NCI-H1417 treated with DMSO at 0.1 percent for 48 hours (cell line): Measurements from ENCODE around the gene RCVRN.

ENCODE experiments used
- DNase-seq: peaks from one replicate; lab custom pipeline; 2025; lab: John Stamatoyannopoulos, UW

Gene RCVRN

DNA sequence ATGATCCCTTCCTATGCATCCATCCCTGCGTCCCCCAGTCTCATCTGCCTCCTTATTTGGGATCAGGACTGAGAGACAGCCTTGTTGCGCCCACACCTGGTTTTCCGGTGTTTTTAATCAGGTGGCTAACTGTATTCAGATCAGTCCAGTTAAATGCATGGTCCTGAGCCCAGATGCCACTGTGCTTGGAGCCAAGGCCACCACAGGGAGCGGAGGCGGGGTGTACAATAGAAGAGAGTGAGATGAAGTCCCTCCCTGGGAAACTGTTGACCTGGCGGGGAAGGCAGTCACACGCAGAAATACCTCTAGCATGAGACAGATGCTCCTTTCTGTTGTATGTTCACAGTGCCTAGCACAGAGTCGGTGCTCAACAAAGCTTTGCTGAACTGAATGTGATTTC is 6.3 kb downstream of the RCVRN start:
- DNase-seq: no peak

GRCh38 chr17:9897372-9897968 is 7.6 kb downstream of the RCVRN start:
- no peak for DNase-seq

GRCh38 chr17:9895923-9896322 is 9.1 kb downstream of the RCVRN start:
- DNase-seq: no peak

DNA sequence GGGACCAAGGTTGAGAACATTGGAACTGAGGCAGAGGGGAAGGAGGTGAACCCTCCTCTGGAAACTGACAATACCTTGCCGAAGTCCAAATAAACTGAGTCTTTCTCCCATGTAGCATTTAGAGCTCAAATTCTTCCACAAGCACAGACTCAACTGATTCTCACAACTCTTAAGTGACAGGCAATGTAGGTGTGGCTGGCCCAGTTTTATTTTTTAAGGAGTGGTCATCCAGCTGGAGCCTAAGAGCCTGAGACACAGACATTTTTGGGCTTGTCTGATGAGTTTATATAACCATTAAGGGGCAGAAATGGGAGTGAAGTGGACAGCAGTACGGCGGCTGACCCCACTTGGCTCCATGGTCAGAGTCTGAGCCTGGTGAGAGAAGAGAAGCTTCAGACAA is 10.8 kb downstream of the RCVRN start:
- DNase-seq: no peak

DNA sequence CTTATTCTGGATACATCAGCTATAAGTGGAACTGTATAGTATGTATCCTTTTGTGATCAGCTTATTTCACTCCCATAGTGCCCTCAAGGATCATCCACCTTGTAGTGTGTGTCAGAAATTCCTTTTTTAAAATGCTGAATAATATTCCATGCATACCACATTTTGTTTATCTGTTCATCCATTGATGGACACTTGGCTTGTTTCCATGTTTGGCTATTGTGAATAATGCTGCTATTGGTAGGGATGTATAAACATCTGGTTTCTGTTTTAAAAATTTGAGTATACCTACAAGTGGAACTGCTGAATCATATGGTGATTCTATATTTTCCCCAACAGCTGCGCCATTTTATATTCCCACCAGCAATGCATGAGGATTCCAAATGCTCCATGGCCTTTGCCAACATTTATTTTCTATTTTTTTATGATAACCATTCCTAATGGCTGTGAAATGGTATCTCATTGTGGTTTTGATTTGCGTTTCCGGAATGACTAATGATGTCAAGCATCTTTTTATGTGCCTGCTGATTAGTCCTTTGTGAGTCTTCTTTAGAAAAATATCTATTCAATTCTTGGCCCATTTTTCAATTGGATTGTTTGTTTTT is 11.6 kb downstream of the RCVRN start:
- no peak for DNase-seq

GRCh38 chr17:9890124-9890523 is 14.9 kb downstream of the RCVRN start:
- DNase-seq: no peak

DNA sequence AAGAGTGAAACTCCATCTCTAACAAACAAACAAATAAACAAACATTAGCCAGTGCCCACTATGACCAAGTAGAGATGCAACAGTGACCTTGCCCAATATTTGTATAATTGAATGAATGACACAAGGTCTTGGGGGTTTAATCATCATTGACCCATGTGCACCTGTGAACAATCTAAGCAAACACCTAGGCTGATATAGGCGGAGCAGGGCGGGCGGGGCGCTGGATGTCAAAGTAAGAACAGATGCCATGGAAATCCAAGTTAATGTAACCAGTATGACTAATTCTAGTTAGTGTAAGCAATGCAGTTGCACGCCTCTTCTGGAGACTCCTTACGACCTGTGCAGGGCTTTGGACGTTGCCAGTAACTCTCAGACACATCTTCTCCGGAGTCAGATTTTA is 17.6 kb downstream of the RCVRN start:
- DNase-seq: no peak

DNA sequence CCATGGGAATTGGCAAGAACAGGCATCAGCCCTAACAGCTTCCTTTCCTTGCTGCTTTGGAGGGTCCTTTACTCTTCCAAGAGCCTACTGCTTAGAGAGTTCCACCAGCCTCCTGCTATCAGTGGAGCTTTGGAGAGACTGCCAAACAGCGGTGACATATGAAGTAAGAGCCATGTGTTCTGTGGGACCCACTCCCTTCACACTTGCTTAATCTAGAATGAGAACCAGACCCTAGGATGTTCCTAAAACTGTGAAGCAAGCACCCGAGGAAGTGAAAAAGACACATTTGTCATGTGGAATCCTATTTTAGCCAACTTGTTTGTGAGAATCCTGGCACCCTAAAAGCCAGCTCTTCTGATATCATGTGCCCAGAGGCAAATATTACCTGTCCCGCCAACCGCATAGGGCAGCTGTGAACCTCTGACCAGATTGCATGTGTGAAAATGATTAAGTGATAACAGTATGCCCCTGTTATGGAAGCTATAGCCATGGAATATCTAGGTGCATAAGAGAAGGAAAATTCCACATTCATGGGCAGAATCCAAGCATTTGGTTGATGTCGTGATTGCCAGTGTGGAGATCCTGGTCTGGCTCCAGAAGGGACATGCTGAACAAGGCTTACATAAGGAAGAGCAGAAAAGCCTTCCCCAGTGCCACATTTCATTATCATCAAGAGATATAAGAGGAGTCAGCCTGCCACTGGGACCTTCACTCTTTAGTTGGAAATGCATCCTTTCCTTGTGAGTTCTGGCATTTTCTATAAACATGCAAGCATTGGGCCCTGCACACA is 18.7 kb downstream of the RCVRN start:
- no peak for DNase-seq

DNA sequence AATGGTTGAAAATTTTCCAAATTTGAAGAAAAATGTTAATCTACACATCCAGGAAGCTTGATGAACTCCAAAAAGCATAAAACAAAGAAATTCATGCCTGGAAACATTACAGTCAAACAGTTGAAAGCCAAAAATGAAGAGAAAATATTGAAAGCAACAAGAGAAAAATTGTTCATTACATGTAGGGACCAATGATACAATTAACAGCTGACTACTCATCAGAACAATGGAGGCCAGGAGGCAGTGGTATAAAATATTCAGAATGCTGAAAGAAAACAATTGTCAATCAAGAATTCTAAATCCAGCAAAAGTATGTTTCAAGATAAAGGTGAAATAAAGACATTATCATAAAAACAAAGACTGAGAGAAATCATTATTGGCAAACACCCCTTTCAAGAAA is 21.6 kb downstream of the RCVRN start:
- DNase-seq: no peak

DNA sequence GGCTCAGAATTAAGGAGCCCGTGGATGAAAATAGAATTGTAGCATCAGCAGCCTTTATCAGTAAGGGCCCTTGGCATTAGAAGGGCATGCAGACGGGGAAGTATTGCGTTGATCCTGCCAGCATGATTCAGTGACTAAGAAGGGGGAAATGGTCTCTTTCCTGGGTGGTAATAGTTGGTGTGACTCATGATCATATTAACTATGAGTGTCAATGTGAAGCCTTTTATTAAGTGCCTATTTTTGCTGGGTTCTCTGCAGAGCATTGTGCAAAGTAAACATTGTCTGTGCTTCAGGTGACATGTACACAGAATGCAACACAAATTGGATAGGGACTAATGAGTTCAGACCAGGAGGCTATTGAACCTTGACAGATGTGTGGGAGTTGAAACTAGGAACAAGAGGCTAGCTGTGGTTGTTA is 24.5 kb downstream of the RCVRN start:
- DNase-seq: no peak

DNA sequence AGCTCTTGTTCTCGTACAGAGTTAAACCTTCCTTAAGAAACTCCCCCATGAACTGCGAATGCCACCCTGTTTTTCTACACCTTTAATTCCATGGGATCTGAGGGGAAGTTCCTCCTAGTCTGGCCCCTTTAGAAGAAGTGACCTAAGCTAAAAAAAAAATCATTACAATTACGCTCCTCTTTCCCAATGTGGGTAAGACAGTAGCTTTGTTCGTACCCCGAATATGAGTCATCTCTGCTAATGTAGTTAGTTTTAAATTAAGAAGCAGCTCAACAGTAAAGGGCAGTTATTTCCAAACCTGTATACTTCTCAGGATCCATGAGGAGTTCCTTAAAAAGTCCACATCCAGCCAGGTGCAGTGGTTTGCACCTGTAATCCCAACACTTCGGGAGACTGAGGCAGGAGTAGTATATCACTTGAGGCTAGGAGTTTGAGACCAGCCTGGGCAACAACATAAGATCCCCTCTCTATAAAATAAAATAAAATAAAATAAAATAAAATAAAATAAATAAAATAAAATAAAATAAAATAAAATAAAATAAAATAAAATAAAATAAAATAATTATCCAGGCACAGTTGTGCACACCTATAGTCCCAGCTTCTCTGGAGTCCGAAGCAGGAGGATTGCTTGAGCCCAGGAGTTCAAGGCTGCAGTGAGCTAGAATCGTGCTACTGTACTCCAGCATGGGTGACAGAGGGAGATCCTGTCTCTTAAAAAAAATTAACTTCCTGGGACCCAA is 26.1 kb downstream of the RCVRN start:
- no peak for DNase-seq

GRCh38 chr17:9878356-9878755 is 26.7 kb downstream of the RCVRN start:
- DNase-seq: no peak

- no peak for DNase-seq
Observed at GRCh38 chr17:9875441-9875840, 29.6 kb downstream of the RCVRN start.

DNA sequence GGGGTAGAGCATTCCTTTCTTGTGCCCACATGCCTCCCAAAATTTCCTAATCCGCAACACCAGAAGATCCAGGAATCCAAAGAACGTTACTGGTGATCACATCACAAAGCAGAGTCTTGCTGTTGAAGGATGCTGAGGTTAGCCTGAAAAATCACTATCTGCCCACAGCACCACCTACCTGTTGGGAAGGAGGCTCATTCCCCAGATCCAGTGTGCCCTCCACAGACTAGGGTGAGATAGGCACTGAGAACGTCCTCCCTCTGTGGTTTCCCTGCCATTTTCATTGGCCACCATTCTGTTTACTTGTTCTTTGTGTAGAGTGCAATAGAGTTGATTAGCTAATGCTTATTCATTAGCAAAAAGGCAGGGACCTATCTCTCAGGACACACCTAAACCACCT is 30.3 kb downstream of the RCVRN start:
- no peak for DNase-seq

GRCh38 chr17:9872852-9873251 is 32.2 kb downstream of the RCVRN start:
- no peak for DNase-seq

- DNase-seq: no peak
Observed at GRCh38 chr17:9868552-9868951, 36.5 kb downstream of the RCVRN start.

GRCh38 chr17:9865586-9865985 is 39.5 kb downstream of the RCVRN start:
- no peak for DNase-seq

DNA sequence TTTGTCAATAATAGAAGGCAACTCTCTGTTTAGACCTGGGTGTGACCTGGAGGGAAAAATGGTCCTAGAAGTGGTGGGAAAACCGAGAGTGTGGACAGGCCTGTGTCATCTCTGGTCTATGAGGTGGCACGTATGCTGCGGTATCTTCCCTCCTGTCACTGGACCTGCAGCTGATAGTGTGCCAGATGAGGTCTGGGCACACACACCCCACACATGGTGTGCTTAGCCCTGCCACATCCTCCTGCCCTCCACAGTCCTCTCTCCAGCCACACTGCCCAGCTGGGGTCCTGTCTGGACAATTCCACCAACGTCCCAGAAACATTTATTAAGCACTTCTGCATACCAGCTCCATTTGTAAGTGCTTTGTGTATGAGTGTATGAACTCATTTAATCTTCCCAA is 42.1 kb downstream of the RCVRN start:
- DNase-seq: no peak

DNA sequence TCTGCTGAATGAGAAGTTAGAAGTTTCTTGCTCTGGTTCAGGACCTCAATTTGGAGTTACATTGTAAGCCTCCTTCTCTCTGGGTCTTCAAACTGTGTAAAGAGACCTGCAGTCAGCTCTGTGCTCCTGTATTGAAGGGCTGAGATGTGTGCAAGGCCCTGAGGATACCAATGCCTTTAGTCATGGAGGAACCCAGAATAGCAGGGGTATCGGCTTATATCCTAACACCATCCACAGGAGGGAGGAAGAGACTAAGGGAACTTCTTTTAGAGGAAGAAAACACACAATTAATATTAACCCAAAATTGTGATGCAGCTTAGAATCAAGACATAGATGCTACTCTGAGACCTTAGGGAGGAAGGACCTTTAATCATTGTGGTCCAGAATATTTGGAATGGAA is 42.9 kb downstream of the RCVRN start:
- DNase-seq: no peak

GRCh38 chr17:9860851-9861250 is 44.2 kb downstream of the RCVRN start:
- no peak for DNase-seq

DNA sequence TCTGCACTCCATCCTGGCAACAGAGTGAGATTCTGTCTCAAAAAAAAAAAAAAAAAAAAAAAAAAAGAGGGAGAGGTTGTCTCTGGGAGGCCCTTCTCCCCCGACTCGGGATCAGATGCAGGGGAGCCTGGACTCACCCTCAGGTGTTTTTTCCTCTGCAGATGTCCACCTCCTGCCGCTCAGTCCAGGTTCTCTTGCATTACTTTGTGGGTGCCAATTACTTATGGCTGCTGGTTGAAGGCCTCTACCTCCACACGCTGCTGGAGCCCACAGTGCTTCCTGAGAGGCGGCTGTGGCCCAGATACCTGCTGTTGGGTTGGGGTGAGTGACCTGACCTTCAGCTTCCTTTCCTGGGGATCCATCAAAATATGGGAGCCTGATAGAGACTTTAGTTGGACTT is 45.3 kb downstream of the RCVRN start:
- no peak for DNase-seq

- no peak for DNase-seq
Observed at GRCh38 chr17:9855036-9855435, 50.0 kb downstream of the RCVRN start.

DNA sequence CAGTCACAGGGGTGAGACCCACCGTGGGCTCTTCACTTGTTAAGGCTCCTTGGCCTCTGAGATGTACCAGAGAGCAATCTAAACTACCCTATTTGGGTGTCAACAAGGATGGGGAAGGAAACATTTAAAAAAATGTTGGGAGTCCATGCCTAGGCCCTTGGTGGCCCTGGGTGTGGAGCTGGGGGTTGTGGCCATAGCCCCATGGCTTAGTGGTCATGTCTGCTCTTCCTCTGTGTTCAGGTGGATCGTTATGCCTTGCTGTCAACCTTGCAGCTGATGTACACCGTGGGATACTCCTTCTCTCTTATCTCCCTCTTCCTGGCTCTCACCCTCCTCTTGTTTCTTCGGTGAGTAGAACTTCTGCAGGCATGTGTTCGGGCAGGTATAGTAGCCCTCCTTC is 50.8 kb downstream of the RCVRN start:
- DNase-seq: no peak
